GM21717 (cell line): ENCODE measurements around the gene LRP5.

Experiments
- ATAC-seq: cut with Tn5 transposase; IDR thresholded peaks from one replicate; pipeline ENCODE4 v1.9.1; 2021; ENCODE audit warnings: mild to moderate bottlenecking, moderate library complexity; ENCODE audit not compliant: unreplicated experiment

LRP5 gene

DNA sequence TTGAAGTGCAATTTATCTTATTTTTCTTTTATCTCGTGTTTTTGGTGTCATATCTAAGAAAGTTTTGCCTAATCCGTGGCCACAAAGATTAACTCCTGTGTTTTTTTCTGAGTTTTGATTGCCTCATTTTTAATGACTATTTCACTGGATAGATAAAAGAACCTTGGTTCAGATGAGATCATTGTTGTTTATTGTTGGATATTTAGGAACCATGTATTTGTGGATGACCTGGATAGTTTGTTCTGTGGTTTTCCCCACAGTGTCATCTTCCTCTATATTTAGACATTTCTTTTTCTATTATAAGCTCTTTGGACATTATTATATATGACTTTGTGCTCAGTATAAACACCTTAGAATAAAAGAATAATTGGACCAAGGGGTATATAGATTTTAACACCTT, 185.4 kb downstream of the LRP5 start:
- ATAC-seq: no peak

- no peak for ATAC-seq
Measured at GRCh38 chr11:68498321-68498720, 185.9 kb downstream of the LRP5 start.
